Common myeloid progenitor, CD34-positive (primary cell): ENCODE results near the gene HRH1.

Source experiments
- CTCF ChIA-PET: fragments of 350-600 bp; sonication (Branson Sonifier 250); formaldehyde crosslinking; loops from one replicate; lab custom pipeline; 2021; ENCODE audit warnings: antibody characterized with exemption; lab: Charles Lee
- POLR2A ChIA-PET: fragments of 350-600 bp; sonication (Branson Sonifier 250); formaldehyde crosslinking; loops from one replicate; lab custom pipeline; 2021; ENCODE audit warnings: antibody characterized with exemption; lab: Charles Lee
- DNase-seq, 3 donors: peaks; one replicate each; pipeline versions ENCODE4 v3.0.0 to v3.0.0-alpha.2; 2013
- H3K27ac ChIP-seq, 2 experiments: 1 replicate in 1 of 2; 2 replicates in 1 of 2; pipeline ENCODE4 v1.7.0; 2013; ENCODE audit warnings: inconsistent platforms in 2 of 2, low read length in 2 of 2, mild to moderate bottlenecking in 2 of 2, low read depth in 1 of 2, moderate library complexity in 1 of 2; ENCODE audit not compliant: severe bottlenecking in 2 of 2, insufficient read depth in 1 of 2, poor library complexity in 1 of 2
- H3K27me3 ChIP-seq, 5 experiments: replicated peaks in 2 of 5; 1 replicate in 3 of 5; 2 replicates in 2 of 5; pipeline versions ENCODE4 v1.6.1 to v1.7.0; 2013; ENCODE audit warnings: low read length in 4 of 5, mild to moderate bottlenecking in 2 of 5, moderate library complexity in 2 of 5, inconsistent platforms in 1 of 5; ENCODE audit not compliant: insufficient read depth in 5 of 5, control insufficient read depth in 4 of 5
- H3K36me3 ChIP-seq, 4 experiments: 1 replicate in 2 of 4; 2 replicates in 2 of 4; pipeline versions ENCODE4 v1.6.1 to v1.7.0; 2013; ENCODE audit warnings: low read length in 3 of 4, control low read depth in 1 of 4, mild to moderate bottlenecking in 1 of 4; ENCODE audit not compliant: control insufficient read depth in 4 of 4, insufficient read depth in 4 of 4
- H3K4me1 ChIP-seq, 4 experiments: 1 replicate in 3 of 4; 2 replicates in 1 of 4; pipeline versions ENCODE4 v1.6.1 to v1.7.1; 2013; ENCODE audit warnings: low read length in 3 of 4, mild to moderate bottlenecking in 3 of 4, control low read depth in 1 of 4, inconsistent platforms in 1 of 4, moderate library complexity in 1 of 4; ENCODE audit not compliant: control insufficient read depth in 4 of 4, insufficient read depth in 4 of 4; ENCODE audit errors: control extremely low read depth in 1 of 4
- H3K4me3 ChIP-seq, 7 experiments: 1 replicate in 4 of 7; 2 replicates in 3 of 7; pipeline versions ENCODE4 v1.5.1 to v1.7.0; 2013; ENCODE audit warnings: mild to moderate bottlenecking in 7 of 7, low read length in 6 of 7, moderate library complexity in 6 of 7, inconsistent platforms in 2 of 7, low read depth in 2 of 7, control low read depth in 1 of 7; ENCODE audit not compliant: insufficient read depth in 4 of 7, control insufficient read depth in 1 of 7; ENCODE audit errors: extremely low read depth in 1 of 7
- H3K9me3 ChIP-seq, 5 experiments: 1 replicate in 4 of 5; 2 replicates in 1 of 5; pipeline versions ENCODE4 v1.6.1 to v1.7.1; 2013; ENCODE audit warnings: low read length in 4 of 5, mild to moderate bottlenecking in 2 of 5, inconsistent platforms in 1 of 5, low read depth in 1 of 5, moderate library complexity in 1 of 5; ENCODE audit not compliant: control insufficient read depth in 4 of 5, insufficient read depth in 2 of 5; ENCODE audit errors: control extremely low read depth in 1 of 5
- WGBS: methylation state at CpG from one replicate; pipeline ENCODE4 v1.1.5; 2013; ENCODE audit not compliant: insufficient coverage; 5-methylcytosine and 5-hydroxymethylcytosine counted together

Gene HRH1

GRCh38 chr3:11140713-11141104 is 13.6 kb upstream of the HRH1 start:
- no peak overlapping the region for H3K27ac ChIP-seq
- peaks cover 8 to 32% (median 19%) of the 10 kb centered on the region in 4 experiments for H3K4me1 ChIP-seq
- H3K27me3 ChIP-seq: no peaks in the 10 kb centered on the region
- peak overlapping the region in 3 of 7 experiments; percentile 20 to 38 (median 24) for H3K4me3 ChIP-seq
- ChIA-PET POLR2A (no interaction called here), CTCF (interaction anchor here (1.1 to 2.6 kb wide), 4 partner anchors 11 to 20 kb away, joined by 3 to 10 read pairs (median 8); partner anchors contain the start of gene HRH1)
- no CpG with 5 or more reads among the region's 2 CpGs for WGBS
- no peaks in the 10 kb centered on the region for H3K9me3 ChIP-seq
- H3K36me3 ChIP-seq: no peaks in the 10 kb centered on the region
- DNase-seq: no peak

GRCh38 chr3:11143476-11143875 is 10.8 kb upstream of the HRH1 start:
- Histone ChIP-seq H3K36me3 (no peaks in the 10 kb centered on the region), H3K27me3 (no peaks in the 10 kb centered on the region), H3K27ac (no peak overlapping the region), H3K9me3 (no peaks in the 10 kb centered on the region), H3K4me1 (peaks cover 8 to 32% (median 19%) of the 10 kb centered on the region in 4 experiments), H3K4me3 (no peak overlapping the region)
- WGBS: 87% methylated on average over 2 of the region's 5 CpGs
- no peak for DNase-seq
- POLR2A ChIA-PET: no interaction called here
- CTCF ChIA-PET: no interaction called here

- Histone ChIP-seq H3K4me1 (peaks cover 3 to 28% (median 14%) of the 10 kb centered on the region in 4 experiments), H3K27me3 (peaks cover 0 to 1% (median 0%) of the 10 kb centered on the region in 5 experiments), H3K4me3 (no peak overlapping the region), H3K36me3 (no peaks in the 10 kb centered on the region), H3K27ac (no peak overlapping the region), H3K9me3 (no peaks in the 10 kb centered on the region)
- WGBS: 97% methylated on average over 5 of the region's 5 CpGs
- POLR2A ChIA-PET: no interaction called here
- DNase-seq: no peak
- CTCF ChIA-PET: no interaction called here
Observed at GRCh38 chr3:11144996-11145395, 9.3 kb upstream of the HRH1 start.

GRCh38 chr3:11145888-11146287 is 8.4 kb upstream of the HRH1 start:
- no peak overlapping the region for H3K27ac ChIP-seq
- H3K36me3 ChIP-seq: no peaks in the 10 kb centered on the region
- H3K9me3 ChIP-seq: no peaks in the 10 kb centered on the region
- H3K27me3 ChIP-seq: peaks cover 0 to 1% (median 0%) of the 10 kb centered on the region in 5 experiments
- no peak for DNase-seq
- ChIA-PET POLR2A (no interaction called here), CTCF (interaction anchor here (0.7 kb wide), 1 partner anchor 9 kb away, joined by 3 read pairs; no protein-coding TSS in a partner anchor)
- WGBS: 100% methylated on average over 1 of the region's 3 CpGs
- H3K4me1 ChIP-seq: peaks cover 0 to 19% (median 5%) of the 10 kb centered on the region in 4 experiments
- no peak overlapping the region for H3K4me3 ChIP-seq

- ChIA-PET CTCF (interaction anchor here (1.3 to 1.4 kb wide), 2 partner anchors 9 to 11 kb away, joined by 3 read pairs; no protein-coding TSS in a partner anchor), POLR2A (no interaction called here)
- Histone ChIP-seq H3K9me3 (no peaks in the 10 kb centered on the region), H3K4me1 (peaks cover 0 to 10% (median 1%) of the 10 kb centered on the region in 4 experiments), H3K27me3 (peaks cover 0 to 1% (median 0%) of the 10 kb centered on the region in 5 experiments), H3K4me3 (no peak overlapping the region), H3K27ac (no peak overlapping the region), H3K36me3 (no peaks in the 10 kb centered on the region)
- no peak for DNase-seq
- 96% methylated on average over 3 of the region's 6 CpGs for WGBS
Observed at GRCh38 chr3:11146773-11147660, 7.3 kb upstream of the HRH1 start.

GRCh38 chr3:11150256-11150655 is 4.0 kb upstream of the HRH1 start:
- Histone ChIP-seq H3K27me3 (peaks cover 0 to 27% (median 12%) of the 10 kb centered on the region in 5 experiments), H3K4me1 (peaks cover 0 to 25% (median 13%) of the 10 kb centered on the region in 4 experiments), H3K4me3 (no peak overlapping the region), H3K36me3 (no peaks in the 10 kb centered on the region), H3K9me3 (no peaks in the 10 kb centered on the region), H3K27ac (no peak overlapping the region)
- ChIA-PET CTCF (no interaction called here), POLR2A (no interaction called here)
- DNase-seq: no peak
- 95% methylated on average over 7 of the region's 7 CpGs for WGBS

- ChIA-PET POLR2A (interaction anchor here (0.6 kb wide), 1 partner anchor 260 kb away, joined by 3 read pairs; no protein-coding TSS in a partner anchor), CTCF (interaction anchor here (2.6 kb wide), 1 partner anchor 11 kb away, joined by 10 read pairs; no protein-coding TSS in a partner anchor)
- Histone ChIP-seq H3K9me3 (no peaks in the 10 kb centered on the region), H3K36me3 (no peaks in the 10 kb centered on the region), H3K27ac (no peak overlapping the region), H3K27me3 (peaks cover 0 to 45% (median 15%) of the 10 kb centered on the region in 5 experiments), H3K4me1 (peaks cover 0 to 26% (median 14%) of the 10 kb centered on the region in 4 experiments), H3K4me3 (no peak overlapping the region)
- WGBS: no CpG with 5 or more reads among the region's 2 CpGs
- DNase-seq: no peak
Observed at GRCh38 chr3:11152301-11152700, 2.0 kb upstream of the HRH1 start.
